ENCODE measurements around the gene ADAR. TPM values are rescaled to one million over a fixed set of nuclear protein-coding genes. Genes with fewer than 3 reads are reported as not detected.

The ADAR gene
- total and polyA plus RNA-seq, 2 donors (not counting 3 experiments of a cell fraction or from before 2014, with no cell fraction given) = 88.2 to 141 TPM

DNA sequence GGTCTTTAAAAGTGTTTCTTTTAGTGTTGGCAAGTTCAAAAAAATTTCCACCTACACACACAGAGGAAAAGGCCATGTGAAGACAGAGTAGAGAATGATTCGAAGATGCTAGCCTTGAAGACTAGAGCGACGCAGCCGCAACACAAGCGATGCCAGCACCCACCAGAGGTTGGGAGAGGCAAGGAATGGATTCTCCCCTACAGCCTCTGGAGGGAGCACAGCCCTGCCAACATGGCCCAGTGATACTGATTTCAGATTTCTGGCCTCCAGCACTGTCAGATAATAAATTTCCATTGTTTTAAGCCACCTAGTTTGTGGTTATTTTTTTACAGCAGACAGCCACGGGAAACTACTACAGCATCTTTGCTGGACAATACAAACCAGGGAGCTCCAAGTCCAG, 6.9 kb upstream of the ADAR start:
- FAIRE-seq (no peak), DNase-seq (ENCODE audit: low read depth, low spot score) (no peak)
- Histone ChIP-seq H3K27me3 (ENCODE audit: control insufficient read depth in 2 of 2, insufficient read depth in 2 of 2, low read length in 2 of 2) (no peaks in the 10 kb centered on the region), H3K36me3 (ENCODE audit: control insufficient read depth in 2 of 2, extremely low read depth in 1 of 2, insufficient read depth in 2 of 2, low read length in 2 of 2) (no peaks in the 10 kb centered on the region), H3K27ac (ENCODE audit: insufficient read depth, low read depth, low read length) (no peak overlapping the region), H3K4me3 (replicated peaks in 1 of 3; ENCODE audit: insufficient read depth in 1 of 3, low read depth in 1 of 3, low read length in 3 of 3) (no peak overlapping the region), H4K20me1 (replicated peaks; ENCODE audit: control insufficient read depth, extremely low read depth, insufficient read depth, low read length) (no peaks in the 10 kb centered on the region), H3K9me3 (replicated peaks; ENCODE audit: control insufficient read depth, insufficient read depth, low read length) (no peaks in the 10 kb centered on the region), H3K9ac (replicated peaks; ENCODE audit: extremely low read depth, insufficient read depth, low read length) (no peak overlapping the region), H3K79me2 (ENCODE audit: control insufficient read depth, insufficient read depth, low read length) (peaks cover 61% of the 10 kb centered on the region), H2AFZ (ENCODE audit: low read depth, low read length) (no peak overlapping the region), H3K4me1 (ENCODE audit: control insufficient read depth, extremely low read depth, insufficient read depth, low read length) (peaks cover 6% of the 10 kb centered on the region), H3K4me2 (ENCODE audit: insufficient read depth, low read length) (no peak overlapping the region), H3K9me1 (replicated peaks; ENCODE audit: control insufficient read depth, extremely low read depth, insufficient read depth, low read length) (no peaks in the 10 kb centered on the region)
- intact Hi-C loops (cut with micrococcal nuclease) = no loop called here
- no TSS peak for BruUV-seq (replicated peaks)
- CTCF ChIA-PET = no interaction called here
- TF ChIP-seq POLR2A (IDR thresholded peaks at IDR 0.05; ENCODE audit: low read depth, low read length) (no peak), JUN (IDR thresholded peaks at IDR 0.05; ENCODE audit: borderline replicate concordance, insufficient read depth, insufficient read length, low read depth) (no peak), POLR2AphosphoS5 (IDR thresholded peaks at IDR 0.05; ENCODE audit: insufficient read depth, low read depth, low read length) (no peak), MYC (IDR thresholded peaks at IDR 0.05; ENCODE audit: low read depth, low read length) (no peak), GATA2 (IDR thresholded peaks at IDR 0.05; ENCODE audit: insufficient read depth, insufficient read length, low read depth, low read length) (no peak)
- POLR2A ChIA-PET = no interaction called here
- dilution Hi-C loops (cut with MboI; ENCODE audit: extremely low pct_ligation_motif_present, low sequenced_read_pairs) = no loop called here

DNA sequence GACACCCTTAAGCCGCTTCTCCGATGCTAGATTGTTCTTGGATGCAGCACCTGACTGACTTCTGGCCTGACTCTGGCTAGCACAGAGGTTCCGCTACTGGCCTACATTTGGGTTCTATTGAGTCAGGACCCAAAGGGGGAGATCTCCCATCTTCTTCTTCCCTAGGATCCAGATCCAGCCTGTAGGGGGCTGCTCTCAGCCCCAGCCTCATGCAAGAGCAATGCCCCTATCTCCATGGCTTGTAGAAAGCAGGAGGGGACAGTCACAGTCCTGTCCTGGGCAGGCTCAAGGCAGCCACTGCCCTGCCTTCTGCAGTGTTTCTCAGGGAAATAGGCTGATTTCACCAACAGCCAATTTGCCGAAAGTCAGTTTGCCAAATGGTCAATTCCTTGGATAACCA, 6.3 kb upstream of the ADAR start:
- H3K27ac ChIP-seq (ENCODE audit: insufficient read depth, low read depth, low read length) = no peak overlapping the region
- no peaks in the 10 kb centered on the region for H3K36me3 ChIP-seq (ENCODE audit: control insufficient read depth in 2 of 2, extremely low read depth in 1 of 2, insufficient read depth in 2 of 2, low read length in 2 of 2)
- no peaks in the 10 kb centered on the region for H3K27me3 ChIP-seq (ENCODE audit: control insufficient read depth in 2 of 2, insufficient read depth in 2 of 2, low read length in 2 of 2)
- BruUV-seq (replicated peaks) = no TSS peak
- TF ChIP-seq JUN (IDR thresholded peaks at IDR 0.05; ENCODE audit: borderline replicate concordance, insufficient read depth, insufficient read length, low read depth) (no peak), POLR2AphosphoS5 (IDR thresholded peaks at IDR 0.05; ENCODE audit: insufficient read depth, low read depth, low read length) (no peak)
- TF ChIP-seq, protein P1, sequence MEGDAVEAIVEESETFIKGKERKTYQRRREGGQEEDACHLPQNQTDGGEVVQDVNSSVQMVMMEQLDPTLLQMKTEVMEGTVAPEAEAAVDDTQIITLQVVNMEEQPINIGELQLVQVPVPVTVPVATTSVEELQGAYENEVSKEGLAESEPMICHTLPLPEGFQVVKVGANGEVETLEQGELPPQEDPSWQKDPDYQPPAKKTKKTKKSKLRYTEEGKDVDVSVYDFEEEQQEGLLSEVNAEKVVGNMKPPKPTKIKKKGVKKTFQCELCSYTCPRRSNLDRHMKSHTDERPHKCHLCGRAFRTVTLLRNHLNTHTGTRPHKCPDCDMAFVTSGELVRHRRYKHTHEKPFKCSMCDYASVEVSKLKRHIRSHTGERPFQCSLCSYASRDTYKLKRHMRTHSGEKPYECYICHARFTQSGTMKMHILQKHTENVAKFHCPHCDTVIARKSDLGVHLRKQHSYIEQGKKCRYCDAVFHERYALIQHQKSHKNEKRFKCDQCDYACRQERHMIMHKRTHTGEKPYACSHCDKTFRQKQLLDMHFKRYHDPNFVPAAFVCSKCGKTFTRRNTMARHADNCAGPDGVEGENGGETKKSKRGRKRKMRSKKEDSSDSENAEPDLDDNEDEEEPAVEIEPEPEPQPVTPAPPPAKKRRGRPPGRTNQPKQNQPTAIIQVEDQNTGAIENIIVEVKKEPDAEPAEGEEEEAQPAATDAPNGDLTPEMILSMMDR (IDR thresholded peaks at IDR 0.05; ENCODE audit: extremely low read depth in 1 of 2, insufficient read depth in 1 of 2, low read depth in 1 of 2, low read length in 2 of 2) = no peak
- H3K9ac ChIP-seq (replicated peaks; ENCODE audit: extremely low read depth, insufficient read depth, low read length) = no peak overlapping the region
- ChIA-PET CTCF (interaction anchor here (0.6 kb wide), 1 partner anchor 173 kb away, joined by 3 read pairs; no protein-coding TSS in a partner anchor), POLR2A (no interaction called here)
- no peaks in the 10 kb centered on the region for H4K20me1 ChIP-seq (replicated peaks; ENCODE audit: control insufficient read depth, extremely low read depth, insufficient read depth, low read length)
- H3K79me2 ChIP-seq (ENCODE audit: control insufficient read depth, insufficient read depth, low read length) = peaks cover 61% of the 10 kb centered on the region
- no peak for FAIRE-seq
- intact Hi-C loops (cut with micrococcal nuclease) = no loop called here
- H3K4me3 ChIP-seq (replicated peaks in 1 of 3; ENCODE audit: insufficient read depth in 1 of 3, low read depth in 1 of 3, low read length in 3 of 3) = no peak overlapping the region
- dilution Hi-C loops (cut with MboI; ENCODE audit: extremely low pct_ligation_motif_present, low sequenced_read_pairs) = no loop called here
- peaks cover 8% of the 10 kb centered on the region for H3K4me1 ChIP-seq (ENCODE audit: control insufficient read depth, extremely low read depth, insufficient read depth, low read length)
- H3K9me3 ChIP-seq (replicated peaks; ENCODE audit: control insufficient read depth, insufficient read depth, low read length) = no peaks in the 10 kb centered on the region
- H3K9me1 ChIP-seq (replicated peaks; ENCODE audit: control insufficient read depth, extremely low read depth, insufficient read depth, low read length) = no peaks in the 10 kb centered on the region
- no peak overlapping the region for H3K4me2 ChIP-seq (ENCODE audit: insufficient read depth, low read length)
- H2AFZ ChIP-seq (ENCODE audit: low read depth, low read length) = no peak overlapping the region
- DNase-seq (ENCODE audit: low read depth, low spot score) = no peak

Measured in endothelial cell of umbilical vein (primary cell).